ENCODE measurements around the gene PTGS1.
"Not testable (repeated sequence)": the region's sequence is repeated elsewhere in the genome, so short reads cannot be mapped to it uniquely, and the experiment has no call there.

Gene PTGS1

GRCh38 chr9:122347348-122348287, 23.2 kb upstream of the PTGS1 start:
- DNase-seq = no peak

- DNase-seq = no peak
Observed at GRCh38 chr9:122348288-122348777, 22.5 kb upstream of the PTGS1 start.

GRCh38 chr9:122348791-122349190, 22.0 kb upstream of the PTGS1 start:
- DNase-seq = no peak

GRCh38 chr9:122349201-122349600, 21.6 kb upstream of the PTGS1 start:
- no peak for DNase-seq

- DNase-seq = peak; percentile 28
Observed at GRCh38 chr9:122350577-122351355, 20.1 kb upstream of the PTGS1 start.

GRCh38 chr9:122354536-122355199, 16.2 kb upstream of the PTGS1 start:
- DNase-seq = no peak

- DNase-seq = no peak
Observed at GRCh38 chr9:122355336-122355875, 15.4 kb upstream of the PTGS1 start.

- no peak for DNase-seq
Observed at GRCh38 chr9:122356627-122357026, 14.2 kb upstream of the PTGS1 start.

GRCh38 chr9:122360891-122361290, 9.9 kb upstream of the PTGS1 start:
- no peak for DNase-seq

GRCh38 chr9:122363131-122363530, 7.7 kb upstream of the PTGS1 start:
- DNase-seq = not testable (repeated sequence)

GRCh38 chr9:122364117-122364782, 6.6 kb upstream of the PTGS1 start:
- no peak for DNase-seq

- no peak for DNase-seq
Observed at GRCh38 chr9:122364783-122365150, 6.1 kb upstream of the PTGS1 start.

GRCh38 chr9:122366074-122366660, 4.7 kb upstream of the PTGS1 start:
- DNase-seq = peak; percentile 40

- DNase-seq = no peak
Observed at GRCh38 chr9:122367065-122367464, 3.8 kb upstream of the PTGS1 start.

GRCh38 chr9:122367774-122368460, 2.9 kb upstream of the PTGS1 start:
- DNase-seq = no peak

GRCh38 chr9:122368642-122369041, 2.2 kb upstream of the PTGS1 start:
- DNase-seq = no peak

- no peak for DNase-seq
Observed at GRCh38 chr9:122370303-122370702, 521 bp upstream of the PTGS1 start.

GRCh38 chr9:122371846-122372245, 1.0 kb downstream of the PTGS1 start:
- DNase-seq = no peak

- no peak for DNase-seq
Observed at GRCh38 chr9:122372856-122373845, 2.3 kb downstream of the PTGS1 start.

GRCh38 chr9:122374885-122375420, 4.1 kb downstream of the PTGS1 start:
- DNase-seq = no peak
